K562 (cell line): Measurements from ENCODE around the gene UROD. TPM values are rescaled to one million over a fixed set of nuclear protein-coding genes. Genes with fewer than 3 reads are reported as not detected.

Experiments used
- CREBBP ChIP-seq: IDR thresholded peaks from one replicate; pipeline ENCODE4 v1.6.1; 2012; ENCODE audit warnings: low read depth, mild to moderate bottlenecking, control low read depth, inconsistent platforms, low read length
- GTF2B ChIP-seq: IDR thresholded peaks from 2 replicates; pipeline ENCODE4 v1.6.1; 2011; ENCODE audit not compliant: insufficient read length; ENCODE audit errors: extremely low read depth
- HDAC3 ChIP-seq: fragments of 450-650 bp; IDR thresholded peaks from 2 replicates; pipeline ENCODE4 v1.6.1; 2018; ENCODE audit warnings: borderline replicate concordance, mild to moderate bottlenecking, moderate library complexity; ENCODE audit not compliant: partially characterized antibody
- HLTF ChIP-seq: fragments of 450-650 bp; IDR thresholded peaks from 2 replicates; pipeline ENCODE4 v1.6.1; 2016
- JUND ChIP-seq, 2 experiments: IDR thresholded peaks; 2 replicates in 1 of 2; 3 replicates in 1 of 2; pipeline ENCODE4 v1.6.1; 2011; ENCODE audit warnings: borderline replicate concordance in 2 of 2, low read depth in 2 of 2, low read length in 2 of 2, improper control_type of control experiment in 1 of 2, missing biosample characterization in 1 of 2, missing genetic modification characterization in 1 of 2, missing genetic modification reagents in 1 of 2
- KDM4B ChIP-seq, 2 experiments: fragments of 450-650 bp in 1 of 2; sonication (generic) in 1 of 2; IDR thresholded peaks; 2 replicates each; pipeline ENCODE4 v1.6.1; 2016 to 2017; ENCODE audit warnings: borderline replicate concordance in 2 of 2, antibody characterized with exemption in 1 of 2, low read depth in 1 of 2, mild to moderate bottlenecking in 1 of 2
- MAFG ChIP-seq: fragments of 450-650 bp; conservative IDR thresholded peaks from 2 replicates; pipeline ENCODE4 v1.6.1; 2016; ENCODE audit warnings: missing genetic modification characterization, missing compliant biosample characterization
- MECOM ChIP-seq: fragments of 250-450 bp; sonication (Bioruptor Pico); IDR thresholded peaks from 2 replicates; pipeline ENCODE4 v1.8.0; 2022; ENCODE audit warnings: inconsistent platforms
- MEF2A ChIP-seq: IDR thresholded peaks from 2 replicates; pipeline ENCODE4 v1.6.1; 2011; ENCODE audit warnings: low read depth, mild to moderate bottlenecking, low read length, moderate library complexity; ENCODE audit not compliant: control insufficient read depth
- PREB ChIP-seq: sonication (generic); formaldehyde crosslinking; IDR thresholded peaks from 2 replicates; pipeline ENCODE4 v1.8.1; 2023; ENCODE audit warnings: mild to moderate bottlenecking, missing genetic modification reagents
- RFX1 ChIP-seq: fragments of 450-650 bp; IDR thresholded peaks from 2 replicates; pipeline ENCODE4 v1.6.1; 2016; ENCODE audit warnings: mild to moderate bottlenecking, moderate library complexity
- YBX1 ChIP-seq: fragments of 450-650 bp; IDR thresholded peaks from 2 replicates; pipeline ENCODE4 v1.7.1; 2016; ENCODE audit warnings: mild to moderate bottlenecking
- ZBTB34 ChIP-seq: fragments of 250-450 bp; sonication (Bioruptor Pico); IDR thresholded peaks from 2 replicates; pipeline ENCODE4 v1.8.0; 2021; ENCODE audit warnings: mild to moderate bottlenecking, moderate library complexity
- ZBTB7A ChIP-seq: IDR thresholded peaks from 2 replicates; pipeline ENCODE4 v1.6.1; 2011; ENCODE audit warnings: low read depth, mild to moderate bottlenecking, low read length, moderate library complexity, borderline replicate concordance; ENCODE audit not compliant: control insufficient read depth
- ZNF232 ChIP-seq: sonication (generic); formaldehyde crosslinking; IDR thresholded peaks from 2 replicates; pipeline ENCODE4 v1.8.0; 2022; ENCODE audit warnings: mild to moderate bottlenecking, missing genetic modification reagents
- polyA plus RNA-seq, 8 experiments: library from polyadenylated mRNA; depleted of rRNA in 4 of 8; stranded (reverse) in 5 of 8; unstranded in 3 of 8; fragments of >200 nt; fragmentation: Nextera tagmentation in 2 of 8; fragmentation: Illumina TruSeq in 1 of 8; extraction: Ambion mirVana in 2 of 8; extraction: Trizol in 1 of 8; gene quantifications; 2 replicates each; pipeline versions ENCODE4 v1.2.1 to v1.2.3, GENCODE V29; 2011 to 2014; ENCODE audit warnings: inconsistent platforms in 1 of 8, missing spikeins in 1 of 8
- total RNA-seq, 7 experiments: library from RNA; depleted of rRNA in 6 of 7; stranded (reverse); fragments of >200 nt in 6 of 7; fragmentation: Illumina TruSeq in 2 of 7; extraction: Trizol in 2 of 7; gene quantifications; 2 replicates each; pipeline versions ENCODE4 v1.2.1 to v1.2.3, GENCODE V29; 2011 to 2021; ENCODE audit warnings: low replicate concordance in 1 of 7
- TF ChIP-seq, protein P1 (sequence below): sonication (generic); formaldehyde crosslinking; IDR thresholded peaks from 2 replicates; pipeline ENCODE4 v1.8.1; 2023; ENCODE audit warnings: mild to moderate bottlenecking, missing genetic modification reagents
- TF ChIP-seq, protein P2 (sequence below): fragments of 250-450 bp; sonication (Bioruptor Pico); IDR thresholded peaks from 2 replicates; pipeline ENCODE4 v1.8.0; 2022; ENCODE audit warnings: moderate library complexity, mild to moderate bottlenecking, inconsistent platforms

The UROD gene
- total and polyA plus RNA-seq, 9 of the 15 experiments (the other 6 are each of a cell fraction or from before 2014, with no cell fraction given): 533 to 2,933 (median 1,100) TPM

- no peak for TF ChIP-seq MAFG (tag)
- peak in 1 of 2 experiments; percentile 69; a peak in 1 of 4 replicates for TF ChIP-seq KDM4B (IDR thresholded peaks at IDR 0.05; ENCODE audit: borderline replicate concordance in 2 of 2, low read depth in 1 of 2)
- no peak for TF ChIP-seq ZBTB34 (CRISPR knock-in tag)
- TF ChIP-seq MEF2A: no peak; the same call in 1 of the 2 replicates
- no peak for TF ChIP-seq CREBBP
- peak; percentile 91; the same call in 1 of the 2 replicates for TF ChIP-seq JUND (IDR thresholded peaks at IDR 0.05; ENCODE audit: borderline replicate concordance, low read depth, low read length)
- TF ChIP-seq JUND (tag; IDR thresholded peaks at IDR 0.05; ENCODE audit: borderline replicate concordance, low read depth, low read length): no peak; the same call in 2 of the 3 replicates
- 0 out of 2 replicates have a peak, but pooled peaks have one; percentile 74 for TF ChIP-seq PREB
- 0 out of 2 replicates have a peak, but pooled peaks have one; percentile 59 for TF ChIP-seq HLTF
- no peak for TF ChIP-seq ZNF232 (CRISPR knock-in tag)
- no peak for TF ChIP-seq YBX1
- TF ChIP-seq RFX1: no peak
- TF ChIP-seq, protein P1, sequence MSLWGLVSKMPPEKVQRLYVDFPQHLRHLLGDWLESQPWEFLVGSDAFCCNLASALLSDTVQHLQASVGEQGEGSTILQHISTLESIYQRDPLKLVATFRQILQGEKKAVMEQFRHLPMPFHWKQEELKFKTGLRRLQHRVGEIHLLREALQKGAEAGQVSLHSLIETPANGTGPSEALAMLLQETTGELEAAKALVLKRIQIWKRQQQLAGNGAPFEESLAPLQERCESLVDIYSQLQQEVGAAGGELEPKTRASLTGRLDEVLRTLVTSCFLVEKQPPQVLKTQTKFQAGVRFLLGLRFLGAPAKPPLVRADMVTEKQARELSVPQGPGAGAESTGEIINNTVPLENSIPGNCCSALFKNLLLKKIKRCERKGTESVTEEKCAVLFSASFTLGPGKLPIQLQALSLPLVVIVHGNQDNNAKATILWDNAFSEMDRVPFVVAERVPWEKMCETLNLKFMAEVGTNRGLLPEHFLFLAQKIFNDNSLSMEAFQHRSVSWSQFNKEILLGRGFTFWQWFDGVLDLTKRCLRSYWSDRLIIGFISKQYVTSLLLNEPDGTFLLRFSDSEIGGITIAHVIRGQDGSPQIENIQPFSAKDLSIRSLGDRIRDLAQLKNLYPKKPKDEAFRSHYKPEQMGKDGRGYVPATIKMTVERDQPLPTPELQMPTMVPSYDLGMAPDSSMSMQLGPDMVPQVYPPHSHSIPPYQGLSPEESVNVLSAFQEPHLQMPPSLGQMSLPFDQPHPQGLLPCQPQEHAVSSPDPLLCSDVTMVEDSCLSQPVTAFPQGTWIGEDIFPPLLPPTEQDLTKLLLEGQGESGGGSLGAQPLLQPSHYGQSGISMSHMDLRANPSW (CRISPR knock-in tag): no peak
- peak; percentile 96 for TF ChIP-seq HDAC3
- 0 out of 2 replicates have a peak, but pooled peaks have one; percentile 52 for TF ChIP-seq ZBTB7A
- no peak for TF ChIP-seq GTF2B
- TF ChIP-seq, protein P2, sequence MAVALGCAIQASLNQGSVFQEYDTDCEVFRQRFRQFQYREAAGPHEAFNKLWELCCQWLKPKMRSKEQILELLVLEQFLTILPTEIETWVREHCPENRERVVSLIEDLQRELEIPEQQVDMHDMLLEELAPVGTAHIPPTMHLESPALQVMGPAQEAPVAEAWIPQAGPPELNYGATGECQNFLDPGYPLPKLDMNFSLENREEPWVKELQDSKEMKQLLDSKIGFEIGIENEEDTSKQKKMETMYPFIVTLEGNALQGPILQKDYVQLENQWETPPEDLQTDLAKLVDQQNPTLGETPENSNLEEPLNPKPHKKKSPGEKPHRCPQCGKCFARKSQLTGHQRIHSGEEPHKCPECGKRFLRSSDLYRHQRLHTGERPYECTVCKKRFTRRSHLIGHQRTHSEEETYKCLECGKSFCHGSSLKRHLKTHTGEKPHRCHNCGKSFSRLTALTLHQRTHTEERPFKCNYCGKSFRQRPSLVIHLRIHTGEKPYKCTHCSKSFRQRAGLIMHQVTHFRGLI (CRISPR knock-in tag): no peak
- peak; percentile 70; the same call in 1 of the 2 replicates for TF ChIP-seq MECOM (CRISPR knock-in tag)
Measured at GRCh38 chr1:45012639-45013278, 705 bp downstream of the UROD start (continued).
